K562 treated with DMSO at 1 percent for 12 hours (cell line): ENCODE measurements around the gene SPDYE6. TPM values are rescaled to one million over a fixed set of nuclear protein-coding genes. Genes with fewer than 3 reads are reported as not detected.

Source experiments
- total RNA-seq: library from RNA; unstranded; fragments of 300-600 nt; gene quantifications from 2 replicates; pipeline ENCODE4 v1.2.3, GENCODE V29; 2022; ENCODE audit not compliant: insufficient read depth

SPDYE6 gene, protein sequence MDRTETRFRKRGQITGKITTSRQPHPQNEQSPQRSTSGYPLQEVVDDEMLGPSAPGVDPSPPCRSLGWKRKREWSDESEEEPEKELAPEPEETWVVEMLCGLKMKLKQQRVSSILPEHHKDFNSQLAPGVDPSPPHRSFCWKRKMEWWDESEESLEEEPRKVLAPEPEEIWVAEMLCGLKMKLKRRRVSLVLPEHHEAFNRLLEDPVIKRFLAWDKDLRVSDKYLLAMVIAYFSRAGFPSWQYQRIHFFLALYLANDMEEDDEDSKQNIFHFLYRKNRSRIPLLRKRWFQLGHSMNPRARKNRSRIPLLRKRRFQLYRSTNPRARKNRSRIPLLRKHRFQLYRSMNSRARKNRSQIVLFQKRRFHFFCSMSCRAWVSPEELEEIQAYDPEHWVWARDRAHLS
- 1.7 TPM in 1 of 2 replicates, not detected in the other for total RNA-seq

GRCh38 chr7:102356344-102356743 is at the start of gene SPDYE6:
SPDYE6 (minus strand) TSS chr7:102356444; CDS start chr7:102356023, 421 bp downstream.

GRCh38 chr7:102395873-102396709 is 39.8 kb upstream of the SPDYE6 start, which contains the start of gene PRKRIP1:
PRKRIP1 (plus strand) TSS chr7:102396363; CDS start chr7:102396412, 49 bp downstream.

Other genes starting within 250 kb of the SPDYE6 start
- gene SH2B2, start 69.6 kb downstream of the SPDYE6 start, total RNA-seq = 1.4 TPM in 1 of 2 replicates, not detected in the other
- 25.8 and 42.0 TPM in 2 replicates for gene PRKRIP1, start 39.9 kb upstream of the SPDYE6 start, total RNA-seq
- 21.4 and 44.1 TPM in 2 replicates for gene ORAI2, start 77.1 kb upstream of the SPDYE6 start, total RNA-seq
- gene ALKBH4, start 108.4 kb upstream of the SPDYE6 start, total RNA-seq = 14.9 and 18.8 TPM in 2 replicates
- 48.9 and 63.0 TPM in 2 replicates for gene LRWD1, start 108.5 kb upstream of the SPDYE6 start, total RNA-seq
- 147 and 169 TPM in 2 replicates for gene POLR2J, start 122.5 kb upstream of the SPDYE6 start, total RNA-seq
- gene RASA4B, start 161.3 kb upstream of the SPDYE6 start, total RNA-seq = 7.7 and 8.2 TPM in 2 replicates
- 3.1 and 11.3 TPM in 2 replicates for gene UPK3BL2, start 187.3 kb upstream of the SPDYE6 start, total RNA-seq
- gene SPDYE2, start 194.8 kb upstream of the SPDYE6 start, total RNA-seq = not detected in 2 replicates
- gene POLR2J3, start 216.1 kb upstream of the SPDYE6 start, total RNA-seq = 5.3 and 47.9 TPM in 2 replicates